Measurements from ENCODE around the gene EPHX1.

The EPHX1 gene

DNA sequence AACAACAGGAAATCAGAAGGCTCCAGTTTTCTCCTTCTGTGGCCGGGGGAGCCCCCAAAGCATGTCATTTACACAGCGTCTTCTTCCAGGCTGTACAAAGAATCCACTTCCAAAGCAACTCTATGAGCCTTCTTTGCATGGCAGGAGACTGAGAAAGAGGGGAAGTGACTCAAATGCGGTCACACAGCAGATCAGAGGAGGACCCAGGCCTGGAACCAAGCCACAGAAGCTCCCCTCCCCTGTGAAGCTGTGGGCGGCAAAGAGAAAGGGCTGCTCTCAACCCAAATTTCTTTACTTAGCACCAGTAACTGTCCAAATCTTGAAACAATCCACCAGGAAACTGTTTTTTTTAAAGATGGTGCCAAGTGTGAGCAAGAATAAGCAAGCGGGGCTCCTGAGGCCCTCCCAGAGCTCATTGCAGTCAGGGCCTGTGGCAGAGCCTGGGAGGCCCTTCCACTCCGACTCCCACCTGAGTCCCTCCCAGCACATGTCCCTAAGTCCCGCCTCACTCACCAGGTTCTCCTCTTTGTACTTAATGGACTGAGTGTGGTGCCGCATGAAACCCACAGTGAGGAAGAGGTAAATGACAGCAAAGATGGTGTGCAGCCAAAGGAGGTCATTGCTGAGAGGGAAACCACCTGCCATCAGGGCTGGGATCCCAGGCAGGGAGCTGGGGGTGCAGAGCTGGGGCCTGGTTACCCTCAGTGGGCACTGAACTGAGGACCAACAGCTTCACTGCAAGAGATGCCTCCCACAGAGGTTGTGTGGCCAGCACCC is 56.3 kb downstream of the EPHX1 start:
- DNase-seq = peak; percentile 23 to 95

DNA sequence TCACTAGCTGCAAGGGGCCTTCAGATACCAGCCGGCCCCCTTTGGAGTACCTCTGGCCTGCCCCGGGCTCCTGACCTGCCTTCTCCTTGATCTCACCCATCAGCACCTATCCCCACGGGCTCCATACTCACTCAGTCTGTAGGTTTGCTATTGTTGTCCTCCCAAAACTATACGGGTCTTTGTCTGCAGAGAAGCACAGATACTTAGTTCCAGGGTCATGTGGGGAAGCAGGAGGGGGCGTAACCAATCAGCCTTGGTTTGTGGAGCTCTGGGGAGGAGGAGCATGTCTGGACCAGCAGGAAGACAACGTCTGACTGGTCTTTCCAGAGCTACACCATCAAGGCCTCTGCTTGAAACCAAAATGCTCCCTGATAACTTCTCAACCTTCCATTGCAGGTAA is 57.1 kb downstream of the EPHX1 start:
- no peak for DNase-seq

DNA sequence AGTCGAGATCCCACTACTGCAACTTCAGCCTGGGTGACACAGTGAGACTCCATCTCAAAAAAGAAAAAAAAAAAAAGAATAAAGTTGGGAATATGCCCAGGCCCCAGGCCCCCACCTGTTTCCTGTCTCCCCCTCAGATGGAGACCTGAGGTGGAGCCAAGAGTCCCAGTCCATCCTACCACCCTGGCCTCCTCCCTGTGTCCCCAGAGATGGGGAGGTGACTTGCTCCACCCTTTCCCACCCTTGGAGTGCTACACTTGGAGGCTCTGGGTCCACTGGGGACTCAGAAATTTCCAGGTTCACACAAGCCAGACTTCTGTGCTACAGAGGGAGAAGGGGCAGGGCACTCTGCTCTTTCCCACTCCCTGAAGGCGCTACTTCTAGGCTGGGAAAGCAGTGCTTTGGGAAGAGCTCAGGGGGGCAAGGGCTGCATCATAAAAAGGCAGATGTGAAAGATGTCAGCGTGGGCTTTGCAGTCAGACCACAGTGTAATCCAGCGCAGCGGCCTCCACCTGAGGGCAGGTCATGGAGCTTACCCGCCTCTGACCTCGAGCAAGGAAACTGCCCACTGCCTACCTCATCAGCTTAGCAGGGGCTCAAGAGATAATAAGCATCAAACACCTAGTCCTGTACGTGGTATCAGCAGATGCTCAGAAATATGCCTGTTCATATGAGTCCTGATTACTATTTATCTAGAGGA is 58.9 kb downstream of the EPHX1 start:
- DNase-seq = no peak

DNA sequence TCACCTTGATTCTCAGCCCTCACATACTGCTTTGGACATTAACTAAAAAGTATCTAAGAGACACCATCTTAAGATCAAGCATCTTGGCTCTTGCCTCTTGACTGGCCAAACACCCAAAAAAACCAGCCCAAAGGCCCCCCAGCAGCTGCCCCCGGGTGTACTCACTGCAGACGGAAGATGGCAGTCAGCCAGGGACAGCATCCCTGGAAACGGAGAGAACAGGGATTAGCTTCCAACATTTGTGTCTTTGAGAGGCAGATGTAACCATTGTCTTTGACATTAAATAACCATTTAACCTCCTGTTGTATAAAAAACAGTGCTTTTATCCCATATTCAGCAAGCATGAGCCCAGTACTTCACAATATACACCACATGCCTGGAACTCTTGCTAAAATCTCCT is 61.0 kb downstream of the EPHX1 start:
- DNase-seq = no peak

DNA sequence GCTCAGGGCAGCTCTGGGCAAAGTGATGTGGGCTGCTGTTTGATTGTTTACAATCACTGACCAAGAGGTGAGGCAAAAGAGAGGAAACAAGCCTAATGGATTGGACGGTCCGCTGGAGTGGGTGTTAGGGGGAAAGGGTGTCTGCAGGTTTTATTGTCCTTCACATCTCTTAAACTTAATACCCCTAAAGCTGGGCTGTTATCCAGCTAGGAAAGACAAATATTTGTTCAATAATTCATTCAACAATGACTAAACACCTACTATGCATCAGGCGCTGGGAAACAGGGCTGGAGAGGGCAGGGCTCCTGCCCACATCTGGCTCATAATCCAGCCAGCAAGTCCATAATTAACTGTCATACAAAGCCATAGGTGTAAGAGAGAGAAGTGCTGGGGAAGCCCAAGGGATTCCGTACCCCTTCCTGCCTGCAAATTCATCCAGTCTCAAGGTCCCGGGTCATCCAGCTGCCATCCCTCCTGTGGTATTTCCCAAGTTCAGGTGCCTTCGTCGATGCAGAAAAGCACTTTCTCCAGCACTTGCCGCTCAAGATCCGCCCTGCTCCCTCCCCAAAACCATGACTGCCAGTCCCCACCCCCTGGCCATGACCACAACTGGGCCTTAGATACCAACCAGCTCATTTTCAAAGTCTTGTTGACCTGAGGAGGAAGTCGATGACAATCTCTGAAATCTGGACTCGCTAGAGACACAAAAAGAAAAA is 61.6 kb downstream of the EPHX1 start:
- no peak for DNase-seq

DNA sequence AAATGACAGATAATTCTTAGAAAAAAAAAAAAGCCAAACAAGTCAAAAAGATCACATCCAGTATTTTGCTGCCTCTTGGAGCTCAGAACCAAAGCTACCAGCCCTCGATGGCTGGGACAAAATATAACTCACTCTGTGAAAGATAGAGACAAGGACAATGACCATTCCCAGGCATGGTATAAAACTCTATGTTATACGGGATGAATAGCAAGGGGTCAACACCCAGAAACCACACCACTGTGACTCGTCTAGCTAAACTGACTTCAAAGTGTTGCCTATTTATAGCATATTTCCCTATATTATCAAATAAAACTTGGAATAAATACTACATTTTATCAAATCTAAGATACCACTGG is 62.1 kb downstream of the EPHX1 start:
- no peak for DNase-seq

DNA sequence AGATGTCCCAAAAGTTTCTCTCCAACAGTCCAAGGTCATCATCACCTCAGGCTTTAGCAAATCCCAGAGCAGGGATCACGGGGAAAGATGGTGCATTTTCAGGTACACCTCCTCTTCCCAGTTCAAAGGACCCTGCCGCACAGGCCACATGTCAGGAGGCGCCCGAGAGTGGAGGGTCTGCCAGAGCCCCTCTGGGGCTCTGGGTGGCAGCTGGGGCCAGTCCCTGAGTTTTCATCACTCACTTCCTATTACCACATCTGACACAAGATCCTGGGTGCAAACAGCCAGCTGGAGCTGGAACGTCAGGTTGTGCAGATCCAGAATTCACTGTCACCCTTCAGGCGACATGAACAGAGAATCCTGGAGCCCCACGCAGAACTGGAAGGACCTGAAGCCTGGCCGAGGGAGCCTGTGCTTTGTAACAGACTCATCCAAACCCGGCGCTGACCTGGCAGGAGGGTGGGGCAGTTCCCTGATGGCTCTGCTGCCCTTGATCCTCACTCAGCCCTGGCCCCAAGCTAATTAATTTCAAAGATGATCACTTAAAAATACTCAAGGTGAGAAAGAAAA is 63.4 kb downstream of the EPHX1 start:
- DNase-seq = no peak

DNA sequence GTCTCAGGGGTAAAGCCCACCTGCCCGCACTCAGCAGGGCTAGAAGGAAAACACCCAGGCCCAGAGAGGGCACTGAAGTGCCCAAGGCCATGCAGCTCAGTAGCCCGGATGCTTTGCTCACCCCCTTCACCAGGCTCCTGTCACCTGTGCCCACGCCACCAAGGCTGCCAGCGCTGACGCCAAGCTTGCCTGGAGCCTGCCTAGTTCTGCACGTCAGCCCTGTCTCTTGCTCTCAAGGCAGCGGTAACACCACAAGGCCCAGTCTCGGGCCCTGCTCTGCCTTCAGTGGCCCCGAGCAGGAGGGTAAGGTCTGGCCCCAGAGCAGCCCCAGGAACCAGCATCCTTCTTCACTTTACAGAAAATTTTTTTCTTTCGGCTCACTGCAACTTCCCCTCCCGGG is 64.5 kb downstream of the EPHX1 start:
- no peak for DNase-seq

DNA sequence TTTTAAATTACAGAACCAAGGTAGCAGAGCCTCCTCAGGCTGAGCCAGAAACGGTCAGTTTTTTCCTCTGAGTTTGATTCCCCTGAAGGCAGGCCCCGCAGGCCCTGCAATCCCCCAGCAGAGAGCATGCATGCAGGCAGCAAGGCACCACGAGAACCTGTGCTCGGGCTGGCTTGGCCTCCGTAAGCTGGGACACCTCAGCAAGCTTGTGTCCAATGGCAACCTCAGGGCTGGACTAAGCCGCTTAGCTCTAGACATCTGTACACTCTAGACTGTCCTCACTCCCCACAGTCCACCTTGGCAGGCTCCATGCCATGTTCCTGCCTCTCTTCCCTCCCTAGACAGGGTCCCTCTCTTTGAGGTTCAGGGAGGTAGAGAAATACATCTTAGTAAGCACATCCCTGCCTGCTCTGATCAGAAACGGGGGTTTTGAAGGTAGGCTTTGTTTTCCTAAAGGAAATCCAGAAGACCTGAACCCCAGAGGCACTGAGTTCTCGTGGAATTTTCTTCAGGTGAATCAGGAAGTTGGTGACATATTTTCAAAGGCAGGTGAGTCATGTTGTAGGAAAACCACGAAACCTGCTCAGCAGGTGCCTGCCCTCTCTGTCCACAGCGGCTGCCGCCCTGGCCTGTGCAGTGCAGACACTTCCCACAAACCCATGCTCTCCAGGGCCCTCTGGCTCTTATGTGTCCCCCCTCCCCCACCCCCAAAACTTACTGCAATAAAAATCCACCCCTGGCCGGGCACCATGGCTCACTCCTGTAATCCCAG is 65.3 kb downstream of the EPHX1 start:
- no peak for DNase-seq

DNA sequence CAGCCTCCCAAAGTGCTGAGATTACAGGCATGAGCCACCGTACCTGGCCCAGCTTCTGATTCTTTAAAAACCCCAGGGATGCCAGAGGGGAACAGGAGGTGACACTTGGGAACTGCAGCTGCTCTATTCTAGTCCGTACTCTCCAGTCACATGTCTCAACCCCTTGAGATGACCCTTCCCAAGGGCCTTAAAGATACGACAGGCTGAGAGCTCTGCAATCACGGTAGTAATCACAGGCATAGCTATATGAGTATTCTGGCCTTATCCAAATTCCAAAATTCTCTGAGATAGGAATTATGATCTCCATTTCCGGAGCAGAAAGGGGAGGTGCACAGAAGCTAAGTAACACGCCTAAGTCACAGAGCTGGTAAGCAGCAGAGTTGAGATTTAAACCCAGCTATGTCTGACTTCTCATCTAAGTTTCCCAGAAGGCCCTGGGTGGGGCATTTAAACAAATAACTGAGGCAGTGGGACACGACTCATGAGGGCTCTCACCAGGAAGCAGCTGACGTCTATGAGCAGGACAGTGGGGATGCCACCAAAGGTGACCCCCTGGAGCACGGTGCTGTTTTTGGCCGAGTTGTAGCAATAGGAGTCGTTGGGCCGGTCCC is 67.1 kb downstream of the EPHX1 start:
- DNase-seq = no peak

DNA sequence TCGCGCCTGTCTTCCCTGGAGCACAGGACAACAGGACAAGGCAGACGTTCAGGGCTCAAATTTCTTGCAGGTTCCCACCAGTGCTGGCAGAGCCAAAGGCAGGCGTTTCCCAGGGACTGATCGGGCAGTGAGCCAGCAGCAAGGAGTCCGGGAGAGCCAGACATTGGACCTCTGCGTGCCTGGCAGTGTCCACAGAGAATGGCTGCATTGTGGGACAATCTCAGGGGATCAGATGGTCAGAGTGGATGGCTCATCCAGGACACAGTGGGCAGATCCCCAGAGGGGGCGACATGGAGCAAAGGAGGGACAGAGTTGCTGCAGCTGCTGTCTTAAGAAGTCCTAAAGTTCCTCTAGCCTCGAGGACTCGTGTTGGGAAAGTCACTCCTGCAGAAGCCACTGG is 67.7 kb downstream of the EPHX1 start:
- peak; percentile 2 to 26 for DNase-seq

DNA sequence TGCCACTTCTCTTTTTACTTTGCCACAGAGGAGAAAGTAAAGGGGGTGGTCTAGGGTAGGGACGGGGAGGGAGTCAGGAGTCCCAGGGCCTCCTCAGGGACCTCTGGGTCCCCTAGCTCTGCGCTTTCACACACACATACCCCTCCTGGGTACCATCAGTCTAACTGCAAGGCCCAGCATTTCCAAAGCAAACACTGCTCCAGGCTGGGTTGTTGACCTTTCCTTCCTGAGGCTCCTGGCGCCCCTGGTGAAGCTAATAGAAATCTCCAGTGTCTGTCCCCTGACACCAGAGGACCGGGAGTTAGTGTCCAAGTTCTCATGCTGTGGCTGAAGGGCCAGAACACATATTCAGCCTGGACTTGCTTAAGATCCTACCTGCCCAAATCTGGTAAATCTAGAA is 68.4 kb downstream of the EPHX1 start:
- DNase-seq = no peak

DNA sequence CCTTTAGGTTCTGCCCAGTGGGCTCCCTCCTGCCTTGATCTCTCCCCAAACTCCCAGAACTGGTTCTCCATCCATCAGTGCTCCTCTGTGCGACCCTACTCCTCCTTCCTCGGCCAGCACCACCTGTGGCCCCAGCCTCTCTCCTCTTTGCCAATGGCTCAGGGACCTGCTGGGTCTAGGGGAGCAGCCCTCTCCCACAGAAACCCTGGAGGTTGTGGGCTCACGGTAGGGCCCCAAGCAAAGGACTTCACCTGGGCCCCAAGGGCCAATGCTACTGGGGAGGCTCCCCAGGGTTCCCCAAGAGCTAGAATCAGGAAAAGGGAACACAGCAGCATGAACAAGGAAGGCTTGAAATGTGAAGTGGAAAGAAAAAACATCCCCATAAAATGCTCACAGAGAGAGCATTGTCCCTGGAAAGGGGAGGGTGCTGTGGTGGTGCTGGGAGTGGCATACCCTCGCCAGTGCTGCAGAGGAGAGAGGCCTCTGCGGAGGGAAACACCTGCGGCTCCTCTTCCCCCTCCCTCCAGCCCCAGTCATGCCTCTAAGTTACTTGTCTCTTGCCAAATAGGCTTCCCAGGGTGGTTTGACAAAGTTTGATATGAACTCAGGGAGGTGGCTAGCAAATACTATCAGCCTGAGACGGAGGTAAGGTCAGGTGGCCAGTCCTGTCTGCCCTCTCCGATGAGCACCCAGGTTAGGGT is 69.7 kb downstream of the EPHX1 start:
- DNase-seq = peak in 1 of 2 donors; percentile 72

DNA sequence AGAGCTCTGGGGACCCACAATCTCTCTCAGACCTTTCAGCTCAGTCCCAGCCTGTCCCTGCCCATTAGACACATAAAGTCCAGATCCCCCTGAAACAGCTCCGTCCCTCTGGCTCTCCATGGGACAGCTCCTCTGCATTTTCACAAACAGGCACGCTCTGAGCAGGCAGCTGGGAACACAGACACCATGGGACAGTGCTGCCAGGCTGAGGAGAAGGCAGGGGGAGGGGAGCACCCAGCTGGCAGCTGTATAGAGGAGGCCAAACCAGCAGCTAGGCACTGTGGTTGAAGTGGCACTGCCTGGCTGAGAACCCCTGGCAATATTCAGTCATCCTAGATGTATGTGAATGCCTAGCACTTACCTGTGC is 70.3 kb downstream of the EPHX1 start:
- no peak for DNase-seq

DNA sequence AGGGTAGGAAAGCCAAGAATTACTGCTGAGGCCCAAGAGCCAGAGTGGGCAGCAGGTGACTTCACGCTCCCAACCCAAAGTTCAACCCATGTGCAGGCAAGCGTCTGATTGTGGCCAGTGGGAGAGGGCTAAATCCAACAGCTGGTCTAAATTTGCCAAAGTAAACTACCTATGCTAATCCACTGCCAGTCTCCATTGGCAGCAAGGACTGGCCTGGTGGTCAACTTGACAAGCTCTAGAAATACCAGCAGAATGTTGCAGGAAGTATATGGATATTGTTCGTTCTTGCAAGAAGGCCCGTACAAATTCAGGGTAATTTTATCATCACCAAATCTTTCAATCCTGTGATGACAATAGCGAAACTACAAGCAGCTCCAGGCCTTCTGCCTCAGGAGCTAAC is 70.7 kb downstream of the EPHX1 start:
- DNase-seq = no peak

DNA sequence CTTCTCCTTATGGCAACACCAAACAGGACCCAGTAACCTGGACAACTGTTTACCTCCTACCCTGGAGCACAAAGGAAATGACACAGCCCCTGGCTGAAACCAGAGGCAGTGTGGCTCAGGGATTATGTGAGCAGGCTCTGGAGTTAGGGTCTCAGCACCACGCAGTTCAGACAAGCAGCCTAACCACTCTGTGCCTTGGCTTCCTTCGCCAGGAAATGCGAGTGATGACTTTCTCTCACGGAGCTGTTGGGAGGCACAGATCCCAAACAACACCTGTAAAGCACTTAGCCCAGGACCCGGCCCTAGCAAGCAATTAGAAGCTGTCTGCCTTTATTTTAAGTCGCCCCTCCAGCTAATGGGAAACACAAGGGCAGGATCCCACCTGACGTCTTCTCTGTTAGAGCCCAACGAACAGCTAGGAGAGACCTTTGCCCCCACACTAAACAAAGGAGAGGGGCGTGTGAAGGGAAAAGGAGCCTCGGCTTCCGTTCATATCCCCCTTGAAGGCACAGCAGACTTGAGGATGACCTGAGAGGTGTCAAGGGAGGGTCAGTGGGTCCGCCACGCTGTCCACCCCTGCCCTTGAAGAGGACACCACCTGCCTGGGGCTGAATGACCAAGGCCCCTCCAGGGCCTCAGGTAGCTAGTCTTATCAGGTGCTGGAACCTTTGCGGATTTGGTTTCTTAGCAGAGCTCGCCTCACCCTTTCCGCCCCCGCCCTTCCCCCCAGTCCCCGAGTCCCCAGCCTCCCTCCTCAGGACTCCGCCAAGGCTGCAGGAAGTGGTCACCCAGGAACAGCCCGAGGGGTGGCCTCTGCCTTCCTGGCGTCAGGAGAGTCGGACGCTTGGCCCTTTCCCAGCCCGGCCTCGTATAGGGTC is 71.4 kb downstream of the EPHX1 start:
- peak; percentile 14 to 33 for DNase-seq

DNA sequence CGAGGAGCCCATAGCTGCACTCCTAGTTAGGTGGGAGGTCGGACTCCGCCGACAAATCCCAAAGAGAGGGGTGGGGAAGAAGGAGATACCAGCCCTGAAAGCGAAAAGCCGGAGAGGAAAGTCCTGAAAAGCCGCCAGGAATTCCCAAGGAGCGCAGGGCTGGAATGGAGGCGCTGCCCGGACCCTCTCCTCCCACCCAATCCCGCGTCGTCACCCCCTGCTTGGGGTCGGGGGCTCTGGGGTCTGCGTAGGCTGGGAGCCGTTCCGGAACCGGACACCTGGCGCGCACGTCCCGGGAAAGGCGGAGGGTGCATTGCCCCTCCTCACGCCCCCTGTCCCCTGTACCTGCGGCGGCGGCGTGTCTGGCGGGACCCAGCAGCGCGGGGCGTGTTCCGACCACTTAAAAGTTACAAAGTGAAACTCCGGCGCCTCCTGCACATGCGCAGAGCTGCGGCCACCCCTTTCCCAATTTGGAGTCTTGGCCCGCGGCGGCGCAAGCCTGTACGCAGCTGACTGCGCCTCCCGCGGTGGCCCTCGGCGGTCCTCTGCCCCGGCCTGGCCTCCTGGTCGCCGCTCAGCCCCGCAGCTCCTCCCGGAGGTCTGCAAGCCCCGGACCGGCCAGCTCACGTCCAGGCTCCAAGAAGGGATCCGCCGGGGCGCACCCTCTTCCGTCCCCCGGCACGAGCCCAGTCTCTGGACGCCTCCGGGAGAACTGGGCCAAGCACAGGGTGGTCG is 72.2 kb downstream of the EPHX1 start, which contains the start of gene TMEM63A:
TMEM63A (minus strand) TSS at position 422 of the 735 bp plus-strand sequence. CDS start 4,800 bp downstream, outside the sequence.
- peak; percentile 73 to 87 for DNase-seq

DNA sequence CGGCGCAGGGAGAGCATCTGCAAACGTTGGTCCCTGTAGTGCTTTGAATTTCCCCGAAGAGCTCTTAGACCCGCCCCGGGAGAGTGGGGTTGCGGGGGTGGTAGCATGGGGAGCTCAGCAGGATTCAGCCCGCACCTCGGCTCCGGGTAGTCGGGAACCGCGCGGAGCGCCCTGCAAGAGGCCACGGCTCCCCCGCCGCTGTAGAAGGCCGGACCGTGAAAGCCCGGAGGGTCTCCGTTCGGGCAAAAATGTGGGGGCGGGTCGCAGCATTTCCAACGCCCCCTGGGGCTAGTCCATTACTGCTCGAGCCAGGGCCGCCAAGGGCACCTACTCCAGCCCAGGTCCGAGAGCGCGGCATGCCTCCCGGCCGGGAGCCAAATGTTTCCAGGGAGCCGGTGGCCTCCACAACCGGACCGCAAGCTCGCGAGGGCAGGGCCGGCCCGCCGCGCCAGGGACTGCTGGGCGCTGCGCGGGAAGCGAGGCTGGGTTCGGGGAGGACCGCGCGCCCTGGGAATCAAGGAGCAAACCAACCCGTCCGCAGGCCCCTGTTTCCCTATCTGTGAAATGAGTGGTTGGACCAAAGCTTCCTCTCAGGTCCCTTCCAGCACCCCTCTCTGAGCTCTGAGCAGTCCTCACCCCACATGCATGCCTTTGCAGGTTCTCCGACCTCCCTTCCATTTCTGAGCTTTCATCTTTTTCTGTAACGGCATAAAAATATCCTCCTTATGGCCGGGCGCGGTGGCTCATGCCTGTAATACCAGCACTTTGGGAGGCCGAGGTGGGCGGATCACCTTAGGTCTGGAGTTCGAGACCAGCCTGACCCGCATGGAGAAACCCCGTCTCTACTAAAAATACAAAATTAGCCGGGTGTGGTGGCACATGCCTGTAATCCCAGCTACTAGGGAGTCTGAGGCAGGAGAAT is 73.0 kb downstream of the EPHX1 start:
- DNase-seq = peak; percentile 36 to 41
